ENCODE results near the gene GPANK1. TPM values are rescaled to one million over a fixed set of nuclear protein-coding genes. Genes with fewer than 3 reads are reported as not detected.

The GPANK1 gene
- total RNA-seq, 1 experiment from 2014 or later = 29.1 TPM

GRCh38 chr6:31660381-31661261 is 4.2 kb downstream of the GPANK1 start, which contains the start of gene C6orf47 (continued):
- no peak for TF ChIP-seq ZNF281 (CRISPR knock-in tag; IDR thresholded peaks at IDR 0.05)
- no peak for TF ChIP-seq ZNF512 (CRISPR knock-in tag; IDR thresholded peaks at IDR 0.05; ENCODE audit: borderline replicate concordance)
- TF ChIP-seq HMGA2 (CRISPR knock-in tag; IDR thresholded peaks at IDR 0.05) = no peak
- peak; percentile 70; the same call in 1 of the 2 replicates for TF ChIP-seq ZNF671 (CRISPR knock-in tag; IDR thresholded peaks at IDR 0.05)
- peak; percentile 85 for TF ChIP-seq ZNF416 (CRISPR knock-in tag; IDR thresholded peaks at IDR 0.05)
- TF ChIP-seq RORB (CRISPR knock-in tag; IDR thresholded peaks at IDR 0.05) = no peak
- TF ChIP-seq GABPB1 (CRISPR knock-in tag; IDR thresholded peaks at IDR 0.05) = peak; percentile 79; the same call in 1 of the 2 replicates
- no peak for TF ChIP-seq CBFB (CRISPR knock-in tag; IDR thresholded peaks at IDR 0.05; ENCODE audit: low read depth)
- no peak for TF ChIP-seq CDX4 (CRISPR knock-in tag; IDR thresholded peaks at IDR 0.05; ENCODE audit: borderline replicate concordance)
- TF ChIP-seq GRHL2 (CRISPR knock-in tag; IDR thresholded peaks at IDR 0.05; ENCODE audit: insufficient replicate concordance, severe bottlenecking) = no peak
- peak; percentile 87 for TF ChIP-seq ARID4B (CRISPR knock-in tag; IDR thresholded peaks at IDR 0.05; ENCODE audit: borderline replicate concordance)
- peak; percentile 72 for TF ChIP-seq ZMAT4 (CRISPR knock-in tag; IDR thresholded peaks at IDR 0.05)
- TF ChIP-seq NR3C1 (CRISPR knock-in tag; conservative IDR thresholded peaks at IDR 0.05; ENCODE audit: low read depth) = no peak
- no peak; the same call in 1 of the 2 replicates for TF ChIP-seq JUN (CRISPR knock-in tag; IDR thresholded peaks at IDR 0.05)
- TF ChIP-seq ERG (CRISPR knock-in tag; IDR thresholded peaks at IDR 0.05) = peak; percentile 84
- TF ChIP-seq NR2C2 (CRISPR knock-in tag; IDR thresholded peaks at IDR 0.05) = peak; percentile 33; the same call in 1 of the 2 replicates
- no peak for TF ChIP-seq SOX15 (CRISPR knock-in tag; IDR thresholded peaks at IDR 0.05)
- TF ChIP-seq FOXP1 (CRISPR knock-in tag; IDR thresholded peaks at IDR 0.05; ENCODE audit: borderline replicate concordance) = no peak
- TF ChIP-seq ZNF263 (CRISPR knock-in tag; IDR thresholded peaks at IDR 0.05; ENCODE audit: low read depth) = no peak
- no peak for TF ChIP-seq CTCF (IDR thresholded peaks at IDR 0.05)
- no peak for TF ChIP-seq ZNF121 (CRISPR knock-in tag; IDR thresholded peaks at IDR 0.05)
- TF ChIP-seq KAT7 (CRISPR knock-in tag; IDR thresholded peaks at IDR 0.05; ENCODE audit: borderline replicate concordance) = 0 out of 2 replicates have a peak, but pooled peaks have one; percentile 34
- 0 out of 2 replicates have a peak, but pooled peaks have one; percentile 8 for TF ChIP-seq ZNF232 (CRISPR knock-in tag; IDR thresholded peaks at IDR 0.05)
- no peak for TF ChIP-seq TP53 (CRISPR knock-in tag; IDR thresholded peaks at IDR 0.05)

Data from WTC11 (cell line).